Esophagus (tissue), 2 donors: ENCODE data around the gene C16orf95. TPM values are rescaled to one million over a fixed set of nuclear protein-coding genes. Genes with fewer than 3 reads are reported as not detected.
A peak's percentile ranks its signal among the peaks of the same experiment; 100 is the strongest.

Source experiments
- H3K27ac ChIP-seq, 2 donors: one replicate each; pipeline ENCODE4 v1.5.1; 2013; ENCODE audit warnings: low read depth in 2 of 2, mild to moderate bottlenecking in 2 of 2, inconsistent platforms in 1 of 2, low read length in 1 of 2, moderate library complexity in 1 of 2
- H3K27me3 ChIP-seq, 2 donors: one replicate each; pipeline ENCODE4 v1.6.1; 2013; ENCODE audit warnings: low read length in 2 of 2, control low read depth in 1 of 2, mild to moderate bottlenecking in 1 of 2; ENCODE audit not compliant: insufficient read depth in 2 of 2, control insufficient read depth in 1 of 2
- H3K36me3 ChIP-seq, 2 donors: one replicate each; pipeline ENCODE4 v1.6.1; 2013; ENCODE audit warnings: low read length in 1 of 2; ENCODE audit not compliant: control insufficient read depth in 2 of 2, insufficient read depth in 2 of 2
- H3K4me1 ChIP-seq, 2 donors: one replicate each; pipeline ENCODE4 v1.6.1; 2013; ENCODE audit warnings: low read length in 1 of 2; ENCODE audit not compliant: control insufficient read depth in 2 of 2, insufficient read depth in 2 of 2
- H3K4me3 ChIP-seq, 2 donors: one replicate each; pipeline ENCODE4 v1.5.1; 2013; ENCODE audit warnings: low read length in 2 of 2, mild to moderate bottlenecking in 2 of 2, low read depth in 1 of 2, moderate library complexity in 1 of 2
- H3K9me3 ChIP-seq, 2 donors: one replicate each; pipeline ENCODE4 v1.6.1; 2013; ENCODE audit warnings: mild to moderate bottlenecking in 2 of 2, low read depth in 1 of 2, low read length in 1 of 2, moderate library complexity in 1 of 2; ENCODE audit not compliant: control insufficient read depth in 2 of 2, insufficient read depth in 1 of 2
- WGBS, 2 donors: extraction: QIAGEN DNeasy Blood & Tissue Kit; methylation state at CpG; one replicate each; pipeline ENCODE4 v1.1.7; 2013; 5-methylcytosine and 5-hydroxymethylcytosine counted together
- polyA plus RNA-seq, 2 donors: library from polyadenylated mRNA; stranded (reverse); fragments of 200-250 nt; gene quantifications; one replicate each; pipeline ENCODE4 v1.2.3, GENCODE V29; 2013
- donor health status: healthy with polysubstance abuse.
- donor health status: Bipolar disorder and iron deficiency.

C16orf95 gene
- polyA plus RNA-seq, 2 donors: 3.4 to 3.8 TPM

GRCh38 chr16:87319997-87320491 is 2.9 kb upstream of the C16orf95 start:
- Histone ChIP-seq H3K27ac (no peak overlapping the region), H3K36me3 (peaks cover 0 to 6% of the 10 kb centered on the region in 2 donors), H3K4me1 (peaks cover 0 to 6% of the 10 kb centered on the region in 2 donors), H3K9me3 (no peaks in the 10 kb centered on the region), H3K4me3 (no peak overlapping the region), H3K27me3 (no peaks in the 10 kb centered on the region)
- 80 to 90% methylated on average over 7 of the region's 7 CpGs for whole genome bisulfite sequencing, 2 donors

DNA sequence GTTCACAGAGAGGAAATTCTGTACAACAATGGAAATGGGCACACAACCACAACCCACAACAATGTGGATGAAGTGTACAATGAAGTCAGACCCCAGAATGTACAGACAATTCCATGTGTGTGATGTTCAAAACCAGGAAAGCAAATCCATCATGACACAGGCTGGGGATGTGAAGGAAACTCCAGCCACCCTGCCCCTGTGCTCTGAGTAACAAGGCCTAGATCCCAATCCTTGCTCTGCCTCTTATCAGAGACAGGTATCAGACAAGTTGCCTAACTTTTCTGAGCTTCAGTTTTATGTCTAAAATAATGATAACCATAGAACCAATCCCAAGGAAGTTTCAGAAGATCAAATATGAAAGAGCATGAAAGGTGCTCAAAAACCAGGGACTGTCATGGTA is 1.8 kb upstream of the C16orf95 start:
- Histone ChIP-seq H3K36me3 (peaks cover 0 to 6% of the 10 kb centered on the region in 2 donors), H3K9me3 (no peaks in the 10 kb centered on the region), H3K4me1 (peaks cover 0 to 6% of the 10 kb centered on the region in 2 donors), H3K4me3 (no peak overlapping the region), H3K27me3 (no peaks in the 10 kb centered on the region), H3K27ac (no peak overlapping the region)

DNA sequence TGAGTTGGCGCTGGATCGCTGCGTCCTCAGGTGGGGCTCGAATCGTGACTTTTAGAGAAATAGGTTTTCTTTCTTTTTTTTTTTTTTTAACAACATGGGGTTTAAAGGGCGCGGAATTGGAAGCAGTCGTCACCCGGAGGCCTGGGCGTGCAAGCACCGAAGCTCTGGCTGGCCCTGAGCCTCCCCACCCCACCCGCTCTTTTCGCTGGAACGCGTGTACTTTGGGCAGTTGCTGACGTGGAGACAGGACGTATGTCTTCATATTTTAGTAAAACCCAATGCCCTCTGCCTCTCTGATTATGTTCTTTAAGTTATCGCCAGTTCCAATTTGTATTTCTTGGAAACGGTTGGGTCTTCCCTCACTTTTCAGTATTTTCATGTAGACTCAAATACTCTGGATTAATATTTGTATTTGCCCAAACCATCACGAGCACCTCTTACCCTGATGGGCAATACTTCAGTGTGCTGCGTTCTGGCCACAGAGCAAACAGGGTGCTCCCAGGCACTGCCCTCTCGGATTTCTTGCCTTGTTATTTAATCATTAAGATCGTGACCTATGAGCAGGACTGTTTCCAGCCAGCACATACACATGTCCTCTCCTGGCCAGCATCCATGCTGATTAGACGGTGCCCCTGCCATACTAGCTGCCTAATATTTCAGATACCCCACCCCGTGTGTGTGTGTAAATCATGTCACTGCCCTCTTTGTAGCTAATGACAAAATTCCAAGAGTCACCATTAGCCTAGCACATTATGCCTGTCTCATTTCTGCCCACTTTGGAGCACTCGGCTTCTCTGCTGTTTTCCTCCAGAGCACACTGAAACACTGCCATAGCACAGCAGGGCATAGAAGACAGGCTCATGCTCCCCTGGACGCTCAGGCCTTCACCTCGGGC is 805 bp upstream of the C16orf95 start:
- Histone ChIP-seq H3K4me3 (peak overlapping the region; percentile 78 to 85), H3K27ac (peak overlapping the region; percentile 87 to 96), H3K9me3 (no peaks in the 10 kb centered on the region), H3K4me1 (peaks cover 0 to 6% of the 10 kb centered on the region in 2 donors), H3K27me3 (no peaks in the 10 kb centered on the region), H3K36me3 (peaks cover 0 to 3% of the 10 kb centered on the region in 2 donors)
- 5 to 6% methylated on average over 28 of the region's 28 CpGs for WGBS, 2 donors

DNA sequence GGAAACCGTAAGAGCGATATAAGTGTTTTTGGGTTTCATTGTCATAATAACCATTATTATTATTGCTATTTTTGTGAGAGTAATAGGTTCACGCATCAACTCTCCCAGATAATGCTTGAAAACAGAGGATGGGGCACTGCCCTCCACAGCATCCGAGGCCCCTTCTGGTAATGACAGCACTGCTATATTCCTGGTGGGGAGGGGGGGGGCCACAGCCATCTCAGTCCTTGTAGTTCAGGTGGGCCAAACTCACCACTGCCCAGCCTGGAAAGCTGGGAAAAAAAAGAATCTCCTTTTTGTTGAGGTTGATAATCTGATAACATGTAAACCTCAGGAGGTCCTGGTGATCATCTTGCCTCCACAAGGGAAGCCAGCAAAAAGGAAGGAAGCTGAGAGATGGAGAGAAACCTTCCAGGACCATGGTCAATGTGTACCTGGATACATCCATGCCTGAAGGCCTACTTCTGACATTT is 706 bp downstream of the C16orf95 start:
- Histone ChIP-seq H3K27me3 (no peaks in the 10 kb centered on the region), H3K4me1 (peaks cover 0 to 6% of the 10 kb centered on the region in 2 donors), H3K27ac (peak overlapping the region; percentile 87 to 98), H3K9me3 (no peaks in the 10 kb centered on the region), H3K4me3 (peak overlapping the region; percentile 78 to 85), H3K36me3 (no peaks in the 10 kb centered on the region)
- 95 to 96% methylated on average over 4 of the region's 4 CpGs for WGBS, 2 donors

GRCh38 chr16:87314990-87315420 is 2.2 kb downstream of the C16orf95 start:
- WGBS, 2 donors: 89% methylated on average over 10 of the region's 10 CpGs
- H3K27ac ChIP-seq: no peak overlapping the region
- H3K4me1 ChIP-seq: peaks cover 0 to 6% of the 10 kb centered on the region in 2 donors
- H3K27me3 ChIP-seq: no peaks in the 10 kb centered on the region
- H3K9me3 ChIP-seq: no peaks in the 10 kb centered on the region
- no peak overlapping the region for H3K4me3 ChIP-seq
- no peaks in the 10 kb centered on the region for H3K36me3 ChIP-seq

DNA sequence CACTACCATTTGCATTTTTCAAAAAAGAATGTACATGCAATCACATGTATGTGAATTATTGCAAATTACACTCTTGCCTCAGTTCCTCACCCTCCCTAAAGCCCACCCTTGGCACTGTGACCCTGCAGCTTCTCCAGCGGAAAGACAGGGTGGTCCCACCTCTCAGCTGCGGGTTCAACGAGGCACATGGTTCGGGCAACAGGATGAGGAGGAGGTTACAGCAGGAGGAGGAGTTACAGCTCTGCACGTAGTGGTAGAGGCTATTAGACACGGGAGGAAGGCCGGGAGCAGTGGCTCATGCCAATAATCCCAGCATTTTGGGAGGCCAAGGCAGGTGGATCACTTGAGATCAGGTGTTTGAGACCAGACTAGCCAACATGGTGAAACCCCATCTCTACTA is 5.2 kb downstream of the C16orf95 start:
- 88% methylated on average over 7 of the region's 7 CpGs for WGBS, 2 donors
- Histone ChIP-seq H3K4me1 (peaks cover 0 to 2% of the 10 kb centered on the region in 2 donors), H3K36me3 (no peaks in the 10 kb centered on the region), H3K4me3 (no peak overlapping the region), H3K27me3 (no peaks in the 10 kb centered on the region), H3K9me3 (no peaks in the 10 kb centered on the region), H3K27ac (no peak overlapping the region)

GRCh38 chr16:87311387-87311786 is 5.8 kb downstream of the C16orf95 start:
- Histone ChIP-seq H3K4me1 (peaks cover 0 to 2% of the 10 kb centered on the region in 2 donors), H3K27me3 (no peaks in the 10 kb centered on the region), H3K27ac (no peak overlapping the region), H3K4me3 (no peak overlapping the region), H3K9me3 (no peaks in the 10 kb centered on the region), H3K36me3 (no peaks in the 10 kb centered on the region)
- 94 to 98% methylated on average over 5 of the region's 5 CpGs for WGBS, 2 donors

- Histone ChIP-seq H3K4me1 (peaks cover 0 to 3% of the 10 kb centered on the region in 2 donors), H3K27ac (no peak overlapping the region), H3K36me3 (no peaks in the 10 kb centered on the region), H3K27me3 (no peaks in the 10 kb centered on the region), H3K9me3 (no peaks in the 10 kb centered on the region), H3K4me3 (no peak overlapping the region)
- WGBS, 2 donors: 89 to 91% methylated on average over 7 of the region's 7 CpGs
Observed at GRCh38 chr16:87310610-87311009, 6.6 kb downstream of the C16orf95 start.

- H3K36me3 ChIP-seq: no peaks in the 10 kb centered on the region
- WGBS, 2 donors: 91 to 95% methylated on average over 5 of the region's 5 CpGs
- no peak overlapping the region for H3K4me3 ChIP-seq
- peaks cover 0 to 6% of the 10 kb centered on the region in 2 donors for H3K4me1 ChIP-seq
- H3K9me3 ChIP-seq: no peaks in the 10 kb centered on the region
- no peaks in the 10 kb centered on the region for H3K27me3 ChIP-seq
- H3K27ac ChIP-seq: no peak overlapping the region
Observed at GRCh38 chr16:87309620-87310525, 7.3 kb downstream of the C16orf95 start.
